ENCODE data around the gene WNT4.

The WNT4 gene

GRCh38 chr1:22143065-22144033 is at the start of gene WNT4:
WNT4 (minus strand) TSS chr1:22143097; CDS start chr1:22142922, 175 bp downstream.
- peak; percentile 40 for DNase-seq

- DNase-seq = no peak
These were observed 47.8 kb upstream of the WNT4 start for GRCh38 chr1:22190731-22191130.

- no peak for DNase-seq
These were observed 47.4 kb upstream of the WNT4 start for GRCh38 chr1:22190251-22190650.

- no peak for DNase-seq
These were observed 46.7 kb upstream of the WNT4 start for GRCh38 chr1:22189619-22190018.

GRCh38 chr1:22188914-22189313 is 46.0 kb upstream of the WNT4 start:
- no peak for DNase-seq

- no peak for DNase-seq
These were observed 45.5 kb upstream of the WNT4 start for GRCh38 chr1:22188436-22188835.

- DNase-seq = no peak
These were observed 43.4 kb upstream of the WNT4 start for GRCh38 chr1:22186311-22186710.

- DNase-seq = no peak
These were observed 42.2 kb upstream of the WNT4 start for GRCh38 chr1:22184892-22185612.

GRCh38 chr1:22184454-22184853 is 41.6 kb upstream of the WNT4 start:
- no peak for DNase-seq

GRCh38 chr1:22182715-22183114 is 39.8 kb upstream of the WNT4 start:
- no peak for DNase-seq

GRCh38 chr1:22179197-22179803 is 36.4 kb upstream of the WNT4 start:
- DNase-seq = no peak

GRCh38 chr1:22177354-22178003 is 34.6 kb upstream of the WNT4 start:
- DNase-seq = no peak

GRCh38 chr1:22176258-22176657 is 33.4 kb upstream of the WNT4 start:
- DNase-seq = no peak

GRCh38 chr1:22174446-22175220 is 31.7 kb upstream of the WNT4 start:
- DNase-seq = no peak

- no peak for DNase-seq
These were observed 29.2 kb upstream of the WNT4 start for GRCh38 chr1:22171951-22172715.

GRCh38 chr1:22169816-22170215 is 26.9 kb upstream of the WNT4 start:
- DNase-seq = no peak

GRCh38 chr1:22168412-22168973 is 25.6 kb upstream of the WNT4 start:
- DNase-seq = no peak

GRCh38 chr1:22166439-22166838 is 23.5 kb upstream of the WNT4 start:
- DNase-seq = no peak

- DNase-seq = no peak
These were observed 22.2 kb upstream of the WNT4 start for GRCh38 chr1:22164841-22165808.

GRCh38 chr1:22163564-22163963 is 20.7 kb upstream of the WNT4 start:
- no peak for DNase-seq
